Gastrocnemius medialis (tissue), 4 donors: ENCODE measurements around the gene SARS1. TPM values are rescaled to one million over a fixed set of nuclear protein-coding genes. Genes with fewer than 3 reads are reported as not detected.

Experiments
- ATAC-seq, 2 donors: fragments of 150-250 bp; one replicate each; pipeline ENCODE4 v1.9.1; 2016
- DNase-seq, 2 donors: peaks; one replicate each; pipeline ENCODE4 v3.0.0-alpha.2; 2019
- H3K27ac ChIP-seq, 4 donors: fragments of 200-600 bp; sonication (generic); 1 replicate in 1 of 4; 2 replicates in 3 of 4; pipeline ENCODE4 v1.5.1; 2016 to 2018; ENCODE audit warnings: mild to moderate bottlenecking in 2 of 4, moderate library complexity in 1 of 4
- H3K27me3 ChIP-seq, 3 donors: fragments of 200-600 bp; sonication (generic) in 2 of 3; 1 replicate in 1 of 3; 2 replicates in 2 of 3; pipeline versions ENCODE4 v1.5.1 to v1.6.0; 2016 to 2019; ENCODE audit warnings: mild to moderate bottlenecking in 1 of 3, moderate library complexity in 1 of 3
- H3K36me3 ChIP-seq, 2 donors: fragments of 200-600 bp; sonication (generic) in 1 of 2; one replicate each; pipeline ENCODE4 v1.5.1; 2017 to 2018
- H3K4me1 ChIP-seq, 2 donors: fragments of 200-600 bp; sonication (generic) in 1 of 2; one replicate each; pipeline ENCODE4 v1.5.1; 2016 to 2017; ENCODE audit warnings: mild to moderate bottlenecking in 2 of 2
- H3K4me3 ChIP-seq, 4 donors: fragments of 200-600 bp; sonication (generic) in 3 of 4; 1 replicate in 1 of 4; 2 replicates in 3 of 4; pipeline ENCODE4 v1.5.1; 2016 to 2019; ENCODE audit warnings: mild to moderate bottlenecking in 2 of 4
- H3K9me3 ChIP-seq, 3 donors: fragments of 200-600 bp; sonication (generic) in 2 of 3; 1 replicate in 1 of 3; 2 replicates in 2 of 3; pipeline ENCODE4 v1.5.1; 2016 to 2019
- POLR2A ChIP-seq, 2 donors: fragments of 450-650 bp; IDR thresholded peaks; one replicate each; pipeline ENCODE4 v1.6.1; 2017; ENCODE audit warnings: antibody characterized with exemption in 2 of 2, mild to moderate bottlenecking in 2 of 2, moderate library complexity in 2 of 2
- in situ Hi-C, 4 donors: fragments of 200-750 bp; cut with MboI; loops; one replicate each; pipeline versions ENCODE4 v1.15.0 to v1.8.0; 2017; ENCODE audit warnings: low sequenced_read_pairs in 4 of 4
- intact Hi-C: fragments of 100-400 bp; cut with DNase I; formaldehyde crosslinking; loops from one replicate; pipeline ENCODE4 v1.15.1; 2023; ENCODE audit warnings: low total_unique reads
- total RNA-seq, 4 donors: library from RNA; depleted of rRNA; stranded (reverse); fragments of >200 nt; gene quantifications; one replicate each; pipeline versions ENCODE4 v1.1.0 to v1.2.3, GENCODE V29; 2016
- TF ChIP-seq, protein P1 (sequence below), 5 experiments: fragments of 450-650 bp in 3 of 5; fragments of 200-600 bp in 2 of 5; sonication (generic) in 2 of 5; IDR thresholded peaks in 4 of 5; conservative IDR thresholded peaks in 1 of 5; 1 replicate in 4 of 5; 2 replicates in 1 of 5; pipeline ENCODE4 v1.5.1; 2016 to 2019; ENCODE audit warnings: antibody characterized with exemption in 5 of 5, mild to moderate bottlenecking in 3 of 5, moderate library complexity in 3 of 5

The SARS1 gene
- total RNA-seq, 4 donors from 2014 or later, result 97.6 to 116 (median 98.7) TPM

DNA sequence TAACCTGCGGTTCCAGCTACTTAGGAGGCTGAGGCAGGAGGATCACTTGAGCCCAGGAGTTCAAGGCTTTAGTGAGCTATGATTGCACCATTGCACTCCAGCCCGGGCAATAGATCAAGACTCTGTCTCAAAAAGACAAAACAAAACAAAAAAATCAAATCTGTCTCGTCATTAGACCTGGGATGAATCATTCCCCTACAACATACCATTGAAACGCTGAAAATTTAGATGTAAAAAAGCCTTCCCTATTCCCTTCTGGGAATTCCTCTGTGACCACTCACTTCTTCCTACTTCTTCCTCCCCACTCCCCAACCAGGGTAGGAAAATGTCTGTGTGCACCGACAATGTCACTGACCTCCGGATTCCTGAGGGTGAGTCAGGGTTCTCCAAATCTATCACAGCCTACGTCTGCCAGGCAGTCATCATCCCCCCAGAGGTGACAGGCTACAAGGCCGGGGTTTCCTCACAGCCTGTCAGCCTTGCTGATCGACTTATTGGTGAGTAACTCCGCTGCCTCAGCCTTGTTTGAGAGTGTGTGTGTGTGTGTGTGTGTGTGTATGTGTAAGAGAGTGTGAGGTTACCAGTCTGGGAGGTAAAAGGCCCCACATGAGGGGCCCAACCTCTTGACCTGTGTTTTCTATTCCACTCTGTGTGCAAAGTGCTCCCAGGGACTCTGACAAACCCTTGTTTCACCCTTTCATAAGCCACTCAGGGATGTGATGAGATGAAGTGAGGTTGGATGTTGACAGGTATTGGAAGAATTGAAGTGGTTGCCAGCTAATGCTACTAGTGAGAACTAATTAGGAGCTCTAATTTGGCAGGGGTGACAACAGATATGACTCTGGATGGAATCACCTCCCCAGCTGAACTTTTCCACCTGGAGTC lies 16.3 kb upstream of the SARS1 start:
- ATAC-seq (no peak), DNase-seq (no peak)
- intact Hi-C loops, result no loop called here
- TF ChIP-seq, protein P1, sequence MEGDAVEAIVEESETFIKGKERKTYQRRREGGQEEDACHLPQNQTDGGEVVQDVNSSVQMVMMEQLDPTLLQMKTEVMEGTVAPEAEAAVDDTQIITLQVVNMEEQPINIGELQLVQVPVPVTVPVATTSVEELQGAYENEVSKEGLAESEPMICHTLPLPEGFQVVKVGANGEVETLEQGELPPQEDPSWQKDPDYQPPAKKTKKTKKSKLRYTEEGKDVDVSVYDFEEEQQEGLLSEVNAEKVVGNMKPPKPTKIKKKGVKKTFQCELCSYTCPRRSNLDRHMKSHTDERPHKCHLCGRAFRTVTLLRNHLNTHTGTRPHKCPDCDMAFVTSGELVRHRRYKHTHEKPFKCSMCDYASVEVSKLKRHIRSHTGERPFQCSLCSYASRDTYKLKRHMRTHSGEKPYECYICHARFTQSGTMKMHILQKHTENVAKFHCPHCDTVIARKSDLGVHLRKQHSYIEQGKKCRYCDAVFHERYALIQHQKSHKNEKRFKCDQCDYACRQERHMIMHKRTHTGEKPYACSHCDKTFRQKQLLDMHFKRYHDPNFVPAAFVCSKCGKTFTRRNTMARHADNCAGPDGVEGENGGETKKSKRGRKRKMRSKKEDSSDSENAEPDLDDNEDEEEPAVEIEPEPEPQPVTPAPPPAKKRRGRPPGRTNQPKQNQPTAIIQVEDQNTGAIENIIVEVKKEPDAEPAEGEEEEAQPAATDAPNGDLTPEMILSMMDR (IDR thresholded peaks at IDR 0.05 in 4 of 5, conservative IDR thresholded peaks at IDR 0.05 in 1 of 5), result no peak
- no peak for TF ChIP-seq POLR2A (IDR thresholded peaks at IDR 0.05)
- in situ Hi-C loops, result loop anchor here in 1 of 4 donors (10.0 kb wide), 1 partner anchor 83 kb away; the partner anchor contains the start of gene ELAPOR1
- no peak overlapping the region for H3K4me3 ChIP-seq
- no peaks in the 10 kb centered on the region for H3K36me3 ChIP-seq
- H3K9me3 ChIP-seq, result no peaks in the 10 kb centered on the region
- H3K4me1 ChIP-seq, result no peaks in the 10 kb centered on the region
- peak overlapping the region in 1 of 4 donors; percentile 18 for H3K27ac ChIP-seq
- no peaks in the 10 kb centered on the region for H3K27me3 ChIP-seq

DNA sequence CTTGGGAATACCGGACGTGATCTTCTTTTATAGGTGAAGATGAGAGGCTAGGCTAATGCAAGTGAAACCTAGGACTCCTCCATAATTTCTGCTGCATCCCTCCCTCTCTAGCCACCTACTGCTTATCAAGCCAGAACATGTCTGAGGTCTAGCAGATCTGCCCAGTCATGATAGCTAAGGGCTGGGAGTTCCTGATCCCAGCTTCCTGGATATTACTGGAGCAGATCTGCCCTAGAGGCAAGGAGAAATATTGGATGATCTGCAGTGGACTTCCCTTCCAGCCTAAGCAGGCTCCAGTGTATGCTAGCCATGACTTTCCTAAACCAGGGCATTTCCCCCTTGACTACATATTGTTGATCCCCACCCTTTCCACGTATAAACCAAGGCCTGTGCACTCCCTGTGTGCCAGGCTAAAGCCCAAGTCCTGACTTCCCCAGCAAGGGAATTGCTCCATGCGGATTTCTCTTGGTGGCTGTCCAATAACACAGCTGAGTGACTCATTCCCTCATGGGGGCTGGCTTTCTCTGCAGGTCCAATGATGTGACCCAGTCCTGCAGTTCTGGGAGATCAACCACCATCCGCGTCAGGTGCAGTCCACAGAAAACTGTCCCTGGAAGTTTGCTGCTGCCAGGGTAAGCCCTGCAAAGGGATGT lies 15.5 kb upstream of the SARS1 start:
- DNase-seq (peak; percentile 27 to 47), ATAC-seq (peak; percentile 80 to 81)
- H3K27ac ChIP-seq, result peak overlapping the region in 1 of 4 donors; percentile 18
- no peak overlapping the region for H3K4me3 ChIP-seq
- TF ChIP-seq, protein P1 (IDR thresholded peaks at IDR 0.05 in 4 of 5, conservative IDR thresholded peaks at IDR 0.05 in 1 of 5), result no peak
- no peak for TF ChIP-seq POLR2A (IDR thresholded peaks at IDR 0.05)
- in situ Hi-C loops, result loop anchor here in 1 of 4 donors (10.0 kb wide), 1 partner anchor 83 kb away; the partner anchor contains the start of gene ELAPOR1
- H3K4me1 ChIP-seq, result no peaks in the 10 kb centered on the region
- intact Hi-C loops, result no loop called here
- H3K27me3 ChIP-seq, result no peaks in the 10 kb centered on the region
- H3K9me3 ChIP-seq, result no peaks in the 10 kb centered on the region
- no peaks in the 10 kb centered on the region for H3K36me3 ChIP-seq

DNA sequence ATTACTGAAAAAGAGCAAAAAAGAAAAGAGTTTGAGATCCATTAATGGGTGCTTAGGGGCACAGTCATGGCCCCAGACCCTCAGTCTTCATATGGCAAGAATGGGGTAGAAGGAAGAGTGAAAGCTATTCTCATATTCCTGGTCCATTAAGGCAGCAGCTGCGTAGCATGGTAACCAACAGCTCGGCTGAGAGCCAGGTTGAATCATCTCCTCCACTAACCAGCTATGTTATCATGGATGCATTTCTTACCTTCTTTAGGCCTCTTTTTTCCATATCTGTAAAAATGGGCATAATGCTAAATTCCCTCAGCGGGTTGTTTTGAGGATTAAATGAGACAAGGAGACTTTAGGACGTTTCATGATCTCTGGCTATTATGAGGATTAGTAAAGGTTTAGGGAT lies 15.0 kb upstream of the SARS1 start:
- Histone ChIP-seq H3K27me3 (no peaks in the 10 kb centered on the region), H3K4me3 (no peak overlapping the region), H3K9me3 (no peaks in the 10 kb centered on the region), H3K27ac (no peak overlapping the region), H3K36me3 (no peaks in the 10 kb centered on the region), H3K4me1 (no peaks in the 10 kb centered on the region)
- TF ChIP-seq, protein P1 (IDR thresholded peaks at IDR 0.05 in 4 of 5, conservative IDR thresholded peaks at IDR 0.05 in 1 of 5), result no peak
- no peak for TF ChIP-seq POLR2A (IDR thresholded peaks at IDR 0.05)
- in situ Hi-C loops (loop anchor here in 1 of 4 donors (10.0 kb wide), 1 partner anchor 84 kb away; the partner anchor contains the start of gene ELAPOR1), intact Hi-C loops (no loop called here)
- no peak for DNase-seq
- ATAC-seq, result no peak

DNA sequence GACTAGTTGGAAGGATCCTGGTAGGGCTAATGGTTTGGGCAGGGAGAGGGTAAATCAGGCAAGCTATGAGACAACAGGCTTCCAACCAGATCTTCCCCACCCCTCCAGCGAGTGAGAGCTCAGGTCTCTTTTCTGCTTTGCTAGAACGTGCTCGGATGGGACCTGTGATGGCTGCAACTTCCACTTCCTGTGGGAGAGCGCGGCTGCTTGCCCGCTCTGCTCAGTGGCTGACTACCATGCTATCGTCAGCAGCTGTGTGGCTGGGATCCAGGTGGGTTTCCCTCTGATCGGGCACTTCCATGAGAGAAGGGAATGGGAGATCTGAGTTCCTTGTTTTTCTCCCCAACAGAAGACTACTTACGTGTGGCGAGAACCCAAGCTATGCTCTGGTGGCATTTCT lies 14.0 kb upstream of the SARS1 start:
- ATAC-seq (no peak), DNase-seq (no peak)
- Histone ChIP-seq H3K27ac (no peak overlapping the region), H3K27me3 (no peaks in the 10 kb centered on the region), H3K36me3 (no peaks in the 10 kb centered on the region), H3K4me1 (no peaks in the 10 kb centered on the region), H3K9me3 (no peaks in the 10 kb centered on the region), H3K4me3 (no peak overlapping the region)
- intact Hi-C loops, result no loop called here
- in situ Hi-C loops, result loop anchor here in 1 of 4 donors (10.0 kb wide), 1 partner anchor 85 kb away; the partner anchor contains the start of gene ELAPOR1
- no peak for TF ChIP-seq POLR2A (IDR thresholded peaks at IDR 0.05)
- TF ChIP-seq, protein P1 (IDR thresholded peaks at IDR 0.05 in 4 of 5, conservative IDR thresholded peaks at IDR 0.05 in 1 of 5), result no peak
